ENCODE measurements around the gene PLPPR3. TPM values are rescaled to one million over a fixed set of nuclear protein-coding genes. Genes with fewer than 3 reads are reported as not detected.
A peak's percentile ranks its signal among the peaks of the same experiment; 100 is the strongest.

PLPPR3 gene
- total and polyA plus RNA-seq, 2 donors from 2014 or later: not detected

DNA sequence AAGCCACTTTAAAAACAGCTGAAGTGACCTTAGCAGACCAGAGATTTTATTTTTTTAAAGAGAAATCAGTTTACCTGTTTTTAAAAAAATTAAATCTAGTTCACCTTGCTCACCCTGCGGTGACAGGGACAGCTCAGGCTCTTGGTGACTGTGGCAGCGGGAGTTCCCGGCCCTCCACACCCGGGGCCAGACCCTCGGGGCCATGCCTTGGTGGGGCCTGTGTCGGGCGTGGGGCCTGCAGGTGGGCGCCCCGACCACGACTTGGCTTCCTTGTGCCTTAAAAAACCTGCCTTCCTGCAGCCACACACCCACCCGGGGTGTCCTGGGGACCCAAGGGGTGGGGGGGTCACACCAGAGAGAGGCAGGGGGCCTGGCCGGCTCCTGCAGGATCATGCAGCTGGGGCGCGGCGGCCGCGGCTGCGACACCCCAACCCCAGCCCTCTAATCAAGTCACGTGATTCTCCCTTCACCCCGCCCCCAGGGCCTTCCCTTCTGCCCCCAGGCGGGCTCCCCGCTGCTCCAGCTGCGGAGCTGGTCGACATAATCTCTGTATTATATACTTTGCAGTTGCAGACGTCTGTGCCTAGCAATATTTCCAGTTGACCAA, 10.8 kb downstream of the PLPPR3 start:
- Histone ChIP-seq H3K27ac (ENCODE audit: low read depth in 2 of 2, low read length in 2 of 2) (no peak overlapping the region), H3K4me1 (ENCODE audit: control insufficient read depth in 2 of 3, insufficient read depth in 2 of 3, low read depth in 1 of 3, low read length in 3 of 3) (no peaks in the 10 kb centered on the region), H3K9me3 (ENCODE audit: control insufficient read depth in 2 of 3, insufficient read depth in 1 of 3, low read length in 3 of 3) (no peaks in the 10 kb centered on the region), H3K4me3 (ENCODE audit: low read length in 3 of 3) (no peak overlapping the region), H3K27me3 (ENCODE audit: control insufficient read depth, insufficient read depth, low read length) (no peaks in the 10 kb centered on the region), H3K9ac (ENCODE audit: low read length in 3 of 3) (no peak overlapping the region), H3K36me3 (ENCODE audit: control insufficient read depth in 2 of 3, insufficient read depth in 3 of 3, low read length in 3 of 3) (peaks cover 7 to 38% (median 13%) of the 10 kb centered on the region in 3 donors)
- intact Hi-C loops (cut with DNase I): no loop called here
- TF ChIP-seq, protein P1, sequence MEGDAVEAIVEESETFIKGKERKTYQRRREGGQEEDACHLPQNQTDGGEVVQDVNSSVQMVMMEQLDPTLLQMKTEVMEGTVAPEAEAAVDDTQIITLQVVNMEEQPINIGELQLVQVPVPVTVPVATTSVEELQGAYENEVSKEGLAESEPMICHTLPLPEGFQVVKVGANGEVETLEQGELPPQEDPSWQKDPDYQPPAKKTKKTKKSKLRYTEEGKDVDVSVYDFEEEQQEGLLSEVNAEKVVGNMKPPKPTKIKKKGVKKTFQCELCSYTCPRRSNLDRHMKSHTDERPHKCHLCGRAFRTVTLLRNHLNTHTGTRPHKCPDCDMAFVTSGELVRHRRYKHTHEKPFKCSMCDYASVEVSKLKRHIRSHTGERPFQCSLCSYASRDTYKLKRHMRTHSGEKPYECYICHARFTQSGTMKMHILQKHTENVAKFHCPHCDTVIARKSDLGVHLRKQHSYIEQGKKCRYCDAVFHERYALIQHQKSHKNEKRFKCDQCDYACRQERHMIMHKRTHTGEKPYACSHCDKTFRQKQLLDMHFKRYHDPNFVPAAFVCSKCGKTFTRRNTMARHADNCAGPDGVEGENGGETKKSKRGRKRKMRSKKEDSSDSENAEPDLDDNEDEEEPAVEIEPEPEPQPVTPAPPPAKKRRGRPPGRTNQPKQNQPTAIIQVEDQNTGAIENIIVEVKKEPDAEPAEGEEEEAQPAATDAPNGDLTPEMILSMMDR (IDR thresholded peaks at IDR 0.05; ENCODE audit: borderline replicate concordance, extremely low read depth, insufficient read depth): no peak
- peak in 1 of 5 donors; percentile 76 for DNase-seq
- FAIRE-seq: no peak

DNA sequence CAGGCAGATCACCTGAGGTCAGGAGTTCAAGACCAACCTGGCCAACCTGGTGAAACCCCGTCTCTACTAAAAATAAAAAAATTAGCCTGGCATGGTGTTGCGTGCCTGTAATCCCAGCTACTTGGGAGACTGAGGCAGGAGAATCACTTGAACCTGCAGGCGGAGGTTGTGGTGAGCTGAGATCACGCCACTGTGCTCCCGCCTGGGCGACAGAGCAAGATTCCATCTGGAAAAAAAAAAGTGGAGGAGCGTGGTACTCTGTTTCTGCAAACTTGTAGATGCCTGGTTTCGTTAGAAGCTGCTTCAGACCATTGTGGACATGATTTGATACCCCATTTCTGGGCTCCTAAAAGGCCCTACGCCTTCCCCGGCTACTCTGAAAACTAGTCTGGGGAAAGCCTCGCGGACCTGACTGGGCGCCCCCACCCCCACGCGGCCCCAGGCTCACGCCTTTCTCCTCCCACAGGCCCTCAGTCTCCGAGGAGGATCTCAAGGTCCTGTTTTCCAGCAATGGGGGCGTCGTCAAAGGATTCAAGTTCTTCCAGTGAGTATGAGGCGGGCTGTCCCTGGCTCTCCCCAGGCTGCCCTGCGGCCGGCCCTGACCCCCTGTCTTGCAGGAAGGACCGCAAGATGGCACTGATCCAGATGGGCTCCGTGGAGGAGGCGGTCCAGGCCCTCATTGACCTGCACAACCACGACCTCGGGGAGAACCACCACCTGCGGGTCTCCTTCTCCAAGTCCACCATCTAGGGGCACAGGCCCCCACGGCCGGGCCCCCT, 11.5 kb downstream of the PLPPR3 start:
- no peak overlapping the region for H3K4me3 ChIP-seq (ENCODE audit: low read length in 3 of 3)
- no peaks in the 10 kb centered on the region for H3K4me1 ChIP-seq (ENCODE audit: control insufficient read depth in 2 of 3, insufficient read depth in 2 of 3, low read depth in 1 of 3, low read length in 3 of 3)
- H3K9me3 ChIP-seq (ENCODE audit: control insufficient read depth in 2 of 3, insufficient read depth in 1 of 3, low read length in 3 of 3): no peaks in the 10 kb centered on the region
- H3K9ac ChIP-seq (ENCODE audit: low read length in 3 of 3): no peak overlapping the region
- DNase-seq: peak in 2 of 5 donors; percentile 61 to 80
- H3K27me3 ChIP-seq (ENCODE audit: control insufficient read depth, insufficient read depth, low read length): no peaks in the 10 kb centered on the region
- TF ChIP-seq, protein P1 (IDR thresholded peaks at IDR 0.05; ENCODE audit: borderline replicate concordance, extremely low read depth, insufficient read depth): no peak
- H3K27ac ChIP-seq (ENCODE audit: low read depth in 2 of 2, low read length in 2 of 2): no peak overlapping the region
- peaks cover 7 to 42% (median 18%) of the 10 kb centered on the region in 3 donors for H3K36me3 ChIP-seq (ENCODE audit: control insufficient read depth in 2 of 3, insufficient read depth in 3 of 3, low read length in 3 of 3)
- no peak for FAIRE-seq
- intact Hi-C loops (cut with DNase I): no loop called here

DNA sequence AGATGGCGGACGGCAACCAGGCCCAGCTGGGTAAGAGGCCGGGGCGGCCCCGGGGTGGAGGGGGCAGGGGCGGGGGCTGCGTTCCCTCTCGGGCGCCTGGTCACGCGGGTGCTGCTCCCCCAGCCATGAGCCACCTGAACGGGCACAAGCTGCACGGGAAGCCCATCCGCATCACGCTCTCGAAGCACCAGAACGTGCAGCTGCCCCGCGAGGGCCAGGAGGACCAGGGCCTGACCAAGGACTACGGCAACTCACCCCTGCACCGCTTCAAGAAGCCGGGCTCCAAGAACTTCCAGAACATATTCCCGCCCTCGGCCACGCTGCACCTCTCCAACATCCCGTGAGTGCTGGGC, 13.4 kb downstream of the PLPPR3 start:
- H3K9ac ChIP-seq (ENCODE audit: low read length in 3 of 3): no peak overlapping the region
- TF ChIP-seq, protein P1 (IDR thresholded peaks at IDR 0.05; ENCODE audit: borderline replicate concordance, extremely low read depth, insufficient read depth): no peak
- no peaks in the 10 kb centered on the region for H3K9me3 ChIP-seq (ENCODE audit: control insufficient read depth in 2 of 3, insufficient read depth in 1 of 3, low read length in 3 of 3)
- H3K36me3 ChIP-seq (ENCODE audit: control insufficient read depth in 2 of 3, insufficient read depth in 3 of 3, low read length in 3 of 3): peaks cover 7 to 58% (median 24%) of the 10 kb centered on the region in 3 donors
- H3K27me3 ChIP-seq (ENCODE audit: control insufficient read depth, insufficient read depth, low read length): no peaks in the 10 kb centered on the region
- no peak for FAIRE-seq
- no peaks in the 10 kb centered on the region for H3K4me1 ChIP-seq (ENCODE audit: control insufficient read depth in 2 of 3, insufficient read depth in 2 of 3, low read depth in 1 of 3, low read length in 3 of 3)
- intact Hi-C loops (cut with DNase I): no loop called here
- DNase-seq: peak in 1 of 5 donors; percentile 72
- no peak overlapping the region for H3K4me3 ChIP-seq (ENCODE audit: low read length in 3 of 3)
- H3K27ac ChIP-seq (ENCODE audit: low read depth in 2 of 2, low read length in 2 of 2): no peak overlapping the region

All from kidney (tissue), 14 donors.